Stimulated activated memory B cell treated with anti-CD40 and anti-IgM and Interleukin-4, amounts not matched to agents 10 μg/mL and 1 μg/mL and 100 μg/mL, for 72 hours (primary cell): Measurements from ENCODE around the gene GLRX3.

ENCODE experiments used
- ATAC-seq: fragments of 150-1000 bp; cut with Tn5 transposase; 2 replicates; pipeline ENCODE4 v1.10.0; 2021
- H3K27ac Mint-ChIP-seq: one replicate; pipeline ENCODE4 v1.8.0; 2022; ENCODE audit warnings: mild to moderate bottlenecking, mixed read lengths
- H3K27me3 Mint-ChIP-seq: one replicate; pipeline ENCODE4 v1.8.0; 2022; ENCODE audit warnings: mixed read lengths
- H3K36me3 Mint-ChIP-seq: one replicate; pipeline ENCODE4 v1.8.0; 2022; ENCODE audit warnings: mixed read lengths
- H3K4me1 Mint-ChIP-seq: one replicate; pipeline ENCODE4 v1.8.0; 2022; ENCODE audit warnings: mixed read lengths
- H3K4me3 Mint-ChIP-seq: one replicate; pipeline ENCODE4 v1.8.0; 2022; ENCODE audit warnings: mild to moderate bottlenecking, moderate library complexity, mixed read lengths
- H3K9me3 Mint-ChIP-seq: one replicate; pipeline ENCODE4 v1.8.0; 2022; ENCODE audit warnings: mixed read lengths

GLRX3 gene

GRCh38 chr10:130224228-130224627, 88.0 kb downstream of the GLRX3 start:
- Mint-ChIP-seq H3K27ac (no peak overlapping the region), H3K4me1 (no peaks in the 10 kb centered on the region), H3K9me3 (peaks cover 5% of the 10 kb centered on the region), H3K4me3 (no peak overlapping the region), H3K36me3 (peaks cover 9% of the 10 kb centered on the region), H3K27me3 (no peaks in the 10 kb centered on the region)
- ATAC-seq: no peak

- Mint-ChIP-seq H3K27me3 (no peaks in the 10 kb centered on the region), H3K4me1 (no peaks in the 10 kb centered on the region), H3K4me3 (no peak overlapping the region), H3K27ac (no peak overlapping the region), H3K36me3 (peaks cover 9% of the 10 kb centered on the region), H3K9me3 (peaks cover 5% of the 10 kb centered on the region)
- ATAC-seq: no peak
Measured at GRCh38 chr10:130226012-130226411, 89.8 kb downstream of the GLRX3 start.

GRCh38 chr10:130227883-130228282, 91.7 kb downstream of the GLRX3 start:
- Mint-ChIP-seq H3K27me3 (no peaks in the 10 kb centered on the region), H3K4me3 (no peak overlapping the region), H3K27ac (no peak overlapping the region), H3K9me3 (peaks cover 5% of the 10 kb centered on the region), H3K36me3 (peaks cover 9% of the 10 kb centered on the region), H3K4me1 (no peaks in the 10 kb centered on the region)
- ATAC-seq: no peak
